Measurements from ENCODE around the gene IL36RN.
"Not testable (repeated sequence)": the region's sequence is repeated elsewhere in the genome, so short reads cannot be mapped to it uniquely, and the experiment has no call there.

The IL36RN gene

DNA sequence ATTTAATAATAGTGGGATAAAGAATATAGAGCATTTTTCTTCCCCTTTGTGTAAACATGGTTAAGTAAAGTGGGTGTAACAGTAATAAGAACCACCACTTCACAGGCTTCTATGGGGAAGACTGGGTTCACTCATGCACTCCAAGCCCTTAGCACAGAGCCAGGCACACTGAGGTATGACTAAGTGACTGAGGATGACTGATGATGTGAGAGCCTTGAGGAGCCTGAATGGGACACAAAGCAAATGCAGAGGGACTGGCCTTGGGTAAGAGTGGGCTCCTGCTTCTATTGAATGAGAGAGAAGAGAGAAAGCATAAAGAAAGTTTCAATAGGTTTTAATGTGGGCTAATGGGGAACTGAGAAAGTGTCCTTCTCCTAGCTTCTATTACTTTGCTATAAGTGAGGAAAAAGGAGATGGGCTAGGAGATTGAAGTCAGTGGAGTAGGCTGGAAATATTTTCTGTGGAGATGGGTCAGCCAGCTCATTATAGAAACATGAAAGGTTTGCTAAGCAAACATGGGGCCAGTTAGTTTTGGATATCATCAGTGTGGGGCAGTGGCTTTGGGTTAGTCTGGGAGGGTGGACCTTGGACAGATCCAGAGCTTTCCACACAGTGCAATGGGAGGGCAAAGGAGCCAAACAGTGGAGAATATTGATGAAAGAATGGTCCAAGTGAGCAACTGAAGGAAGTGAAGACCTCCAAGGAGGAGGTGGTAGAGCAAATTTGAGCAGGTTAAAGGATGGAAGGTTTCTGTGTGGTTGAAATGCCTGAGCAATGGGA is 29.4 kb downstream of the IL36RN start:
- FAIRE-seq (no peak), DNase-seq (ENCODE audit: insufficient read length, low spot score) (no peak)
- TF ChIP-seq SPI1 (IDR thresholded peaks at IDR 0.05; ENCODE audit: low read depth, low read length) (peak; percentile 52; the same call in 1 of the 2 replicates), POU2F2 (IDR thresholded peaks at IDR 0.05; ENCODE audit: low read depth, low read length) (no peak)

DNA sequence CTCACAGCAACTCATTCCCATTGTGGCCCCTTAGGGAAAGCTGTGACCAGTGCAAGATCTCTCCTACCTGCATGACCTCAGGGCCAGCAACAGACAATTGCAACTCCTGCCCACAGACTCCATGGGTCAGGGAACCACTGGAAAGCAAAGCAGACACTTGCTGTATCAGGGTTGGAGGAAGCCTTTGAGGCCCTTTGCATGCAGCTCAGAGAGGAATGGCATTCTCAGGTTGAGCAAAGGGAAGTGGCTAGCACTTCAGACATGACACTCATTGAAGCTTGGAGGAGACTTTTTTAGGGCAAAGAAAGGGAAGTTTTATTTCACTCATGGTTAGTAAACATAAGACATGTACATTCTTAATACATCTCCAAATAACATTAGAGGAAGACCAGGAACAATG is 30.9 kb downstream of the IL36RN start:
- TF ChIP-seq POLR2A (IDR thresholded peaks at IDR 0.05; ENCODE audit: low read depth, low read length) (no peak; the same call in 1 of the 2 replicates), POLR2AphosphoS5 (IDR thresholded peaks at IDR 0.05; ENCODE audit: low read depth, low read length) (0 out of 2 replicates have a peak, but pooled peaks have one; percentile 26), SPI1 (IDR thresholded peaks at IDR 0.05; ENCODE audit: low read depth, low read length) (0 out of 2 replicates have a peak, but pooled peaks have one; percentile 3)
- no peak for FAIRE-seq
- DNase-seq (ENCODE audit: insufficient read length, low spot score), result no peak

DNA sequence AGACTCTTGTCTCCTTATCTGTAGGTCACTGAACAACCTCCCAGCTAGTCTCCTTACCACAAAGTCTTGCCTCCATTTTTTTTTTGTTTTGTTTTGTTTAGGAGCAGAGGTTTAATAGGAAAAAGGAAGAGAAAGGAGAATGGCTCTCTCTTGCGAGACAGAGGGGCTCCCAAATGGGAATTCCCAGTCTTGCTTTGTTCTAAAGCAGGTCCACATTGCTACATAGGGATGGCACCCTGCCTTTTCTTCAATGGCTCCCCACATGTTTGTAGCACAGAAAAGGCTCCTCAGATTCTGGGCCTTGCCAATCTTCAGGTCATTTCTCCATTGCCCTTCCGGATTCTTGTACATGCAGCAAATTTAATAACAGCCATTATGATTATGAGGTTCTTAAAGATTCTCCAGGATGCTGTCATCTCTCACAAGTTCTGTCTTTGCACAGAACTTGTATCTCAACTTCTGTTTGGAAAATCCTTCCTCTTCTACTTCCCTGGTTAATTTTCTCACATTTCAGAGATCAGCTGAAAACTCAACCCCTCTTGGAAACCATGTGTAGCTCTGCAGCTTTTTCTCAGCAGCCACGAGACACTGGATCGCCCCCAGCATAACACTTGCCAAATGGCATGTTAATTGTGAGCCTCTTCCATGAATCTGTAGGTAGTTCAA is 32.4 kb downstream of the IL36RN start:
- no peak for DNase-seq (ENCODE audit: insufficient read length, low spot score)
- TF ChIP-seq POLR2AphosphoS5 (IDR thresholded peaks at IDR 0.05; ENCODE audit: low read depth, low read length) (no peak), POU2F2 (IDR thresholded peaks at IDR 0.05; ENCODE audit: low read depth, low read length) (no peak), SPI1 (IDR thresholded peaks at IDR 0.05; ENCODE audit: low read depth, low read length) (no peak), POLR2A (IDR thresholded peaks at IDR 0.05; ENCODE audit: low read depth, low read length) (no peak), TAF1 (IDR thresholded peaks at IDR 0.05; ENCODE audit: low read depth, low read length) (no peak), PAX5 (IDR thresholded peaks at IDR 0.05; ENCODE audit: insufficient read depth, low read length, severe bottlenecking) (no peak)
- no peak for FAIRE-seq

DNA sequence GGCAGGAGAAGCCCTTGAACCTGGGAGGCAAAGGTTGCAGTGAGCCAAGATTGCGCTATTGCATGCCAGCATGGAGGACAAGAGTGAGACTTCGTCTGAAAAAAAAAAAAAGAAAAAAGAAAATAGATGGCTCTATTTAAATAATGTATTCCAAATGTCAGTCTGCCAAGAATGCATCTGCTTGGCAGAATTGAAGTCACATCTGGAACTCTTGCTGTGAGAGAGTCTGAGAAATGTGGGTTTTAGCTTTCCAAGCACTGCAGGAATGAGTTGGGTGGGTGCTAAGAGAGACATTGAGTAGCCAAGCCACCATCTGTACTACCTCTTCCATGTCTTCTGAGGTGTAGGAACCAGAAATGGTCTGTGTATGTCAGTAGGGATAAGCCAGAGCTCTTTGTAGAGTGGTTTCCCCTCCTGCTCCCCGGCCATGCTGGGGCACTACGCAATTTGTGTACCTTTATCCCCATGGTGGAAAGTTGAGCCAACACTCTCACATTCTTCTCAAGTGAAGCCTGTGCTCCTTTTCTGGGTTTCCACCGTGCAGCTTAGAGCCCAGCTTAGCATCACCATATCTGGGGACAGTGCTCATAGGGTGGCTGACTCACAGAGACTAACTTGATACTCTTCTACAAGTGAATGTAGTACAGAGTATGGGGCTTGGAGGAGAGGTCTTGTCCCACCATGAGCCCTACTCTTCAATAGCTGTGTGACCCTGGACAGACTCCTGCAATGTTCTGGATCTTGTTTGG is 34.0 kb downstream of the IL36RN start:
- no peak for DNase-seq (ENCODE audit: insufficient read length, low spot score)
- TF ChIP-seq SPI1 (IDR thresholded peaks at IDR 0.05; ENCODE audit: low read depth, low read length) (no peak), POU2F2 (IDR thresholded peaks at IDR 0.05; ENCODE audit: low read depth, low read length) (no peak), PAX5 (IDR thresholded peaks at IDR 0.05; ENCODE audit: insufficient read depth, low read length, severe bottlenecking) (no peak)
- no peak for FAIRE-seq

DNA sequence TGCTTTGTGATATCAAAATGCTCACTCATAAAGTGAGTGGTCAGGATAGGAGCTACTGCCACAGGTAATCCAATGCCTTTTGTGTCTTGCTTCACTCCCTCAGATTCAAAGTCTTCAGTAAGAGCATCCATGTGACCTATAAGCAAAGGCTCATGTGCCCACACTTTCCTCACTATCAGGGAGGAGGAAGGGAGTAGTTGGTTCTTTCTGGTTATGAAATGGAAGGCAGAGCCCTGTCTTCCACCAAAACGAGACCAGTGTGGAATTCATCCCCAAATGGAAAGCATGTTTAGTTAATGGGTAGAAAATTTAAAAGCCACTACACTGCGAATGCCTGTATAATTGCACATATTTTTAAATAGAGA is 34.6 kb downstream of the IL36RN start:
- TF ChIP-seq POLR2AphosphoS5 (IDR thresholded peaks at IDR 0.05; ENCODE audit: low read depth, low read length), result no peak
- TF ChIP-seq POU2F2 (IDR thresholded peaks at IDR 0.05; ENCODE audit: low read depth, low read length), result no peak
- no peak for TF ChIP-seq PAX5 (IDR thresholded peaks at IDR 0.05; ENCODE audit: insufficient read depth, low read length, severe bottlenecking)
- TF ChIP-seq POLR2A (IDR thresholded peaks at IDR 0.05; ENCODE audit: low read depth, low read length), result no peak
- no peak for TF ChIP-seq SPI1 (IDR thresholded peaks at IDR 0.05; ENCODE audit: low read depth, low read length)
- no peak for TF ChIP-seq TAF1 (IDR thresholded peaks at IDR 0.05; ENCODE audit: low read depth, low read length)
- DNase-seq (ENCODE audit: insufficient read length, low spot score) (no peak), FAIRE-seq (no peak)

DNA sequence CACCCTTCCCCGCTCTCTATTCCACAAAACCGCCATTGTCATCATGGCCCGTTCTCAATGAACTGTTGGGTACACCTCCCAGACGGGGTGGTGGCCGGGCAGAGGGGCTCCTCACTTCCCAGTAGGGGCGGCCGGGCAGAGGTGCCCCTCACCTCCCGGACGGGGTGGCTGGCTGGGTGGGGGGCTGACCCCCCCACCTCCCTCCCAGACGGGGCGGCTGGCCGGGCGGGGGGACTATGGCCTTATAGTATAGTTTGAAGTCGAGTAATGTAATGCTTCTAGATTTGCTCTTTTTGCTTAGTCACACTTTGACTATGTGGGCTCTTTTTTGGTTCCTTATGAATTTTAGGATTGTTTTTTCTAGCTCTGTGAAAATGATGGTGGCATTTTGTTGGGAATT is 37.3 kb downstream of the IL36RN start:
- DNase-seq (ENCODE audit: insufficient read length, low spot score); FAIRE-seq: not testable (repeated sequence)

DNA sequence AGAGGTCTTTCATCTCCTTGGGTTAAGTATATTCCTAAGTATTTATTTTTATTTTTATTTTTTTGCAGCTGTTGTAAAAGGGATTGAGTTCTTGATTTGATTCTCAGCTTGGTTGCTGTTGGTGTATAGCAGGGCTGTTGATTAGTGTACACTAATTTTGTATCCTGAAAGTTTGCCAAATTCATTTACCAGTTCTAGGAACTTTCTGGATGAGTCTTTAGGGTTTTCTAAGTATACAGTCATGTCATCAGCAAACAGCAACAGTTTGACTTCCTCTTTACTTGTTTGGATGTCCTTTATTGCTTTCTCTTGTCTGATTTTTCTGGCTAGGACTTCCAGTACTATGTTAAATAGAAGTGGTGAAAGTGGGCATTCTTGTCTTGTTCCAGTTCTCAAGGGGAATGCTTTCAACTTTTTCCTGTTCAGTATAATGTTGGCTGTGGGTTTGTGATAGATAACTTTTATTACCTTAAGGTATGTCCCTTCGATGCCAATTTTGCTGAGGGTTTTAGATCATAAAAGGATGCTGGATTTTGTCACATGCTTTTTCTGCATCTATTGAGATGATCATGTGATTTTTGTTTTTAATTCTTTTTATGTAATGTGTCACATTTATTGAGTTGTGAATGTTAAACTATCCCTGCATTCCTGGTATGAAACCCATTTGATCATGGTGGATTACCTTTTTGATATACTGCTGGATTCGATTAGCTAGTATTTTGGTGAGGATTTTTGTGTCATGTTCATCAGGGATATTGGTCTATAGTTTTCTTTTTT is 38.0 kb downstream of the IL36RN start:
- not testable (repeated sequence) for FAIRE-seq; DNase-seq (ENCODE audit: insufficient read length, low spot score)

DNA sequence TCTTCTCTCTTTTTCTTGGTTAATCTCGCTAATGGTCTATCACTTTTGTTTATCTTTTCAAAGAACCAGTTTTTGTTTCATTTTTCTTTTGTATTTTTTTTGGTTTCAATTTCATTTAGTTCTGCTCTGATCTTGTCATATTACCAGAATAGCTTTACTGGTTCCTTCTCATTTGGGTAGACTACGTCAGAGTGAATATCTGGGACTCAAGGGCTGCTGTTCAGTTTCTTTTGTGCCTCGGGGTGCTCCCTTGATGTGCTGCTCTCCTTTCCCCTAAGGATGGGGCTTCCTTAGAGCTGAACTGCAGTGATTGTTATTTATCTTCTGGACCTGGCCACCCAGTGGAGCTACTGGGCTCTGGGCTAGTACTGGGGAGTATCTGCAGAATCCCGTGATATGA is 39.0 kb downstream of the IL36RN start:
- FAIRE-seq, result no peak
- no peak for DNase-seq (ENCODE audit: insufficient read length, low spot score)
- no peak for TF ChIP-seq POLR2AphosphoS5 (IDR thresholded peaks at IDR 0.05; ENCODE audit: low read depth, low read length)
- no peak for TF ChIP-seq POU2F2 (IDR thresholded peaks at IDR 0.05; ENCODE audit: low read depth, low read length)
- TF ChIP-seq POLR2A (IDR thresholded peaks at IDR 0.05; ENCODE audit: low read depth, low read length), result no peak
- no peak for TF ChIP-seq SPI1 (IDR thresholded peaks at IDR 0.05; ENCODE audit: low read depth, low read length)
- no peak for TF ChIP-seq TAF1 (IDR thresholded peaks at IDR 0.05; ENCODE audit: low read depth, low read length)
- TF ChIP-seq PAX5 (IDR thresholded peaks at IDR 0.05; ENCODE audit: insufficient read depth, low read length, severe bottlenecking), result no peak

DNA sequence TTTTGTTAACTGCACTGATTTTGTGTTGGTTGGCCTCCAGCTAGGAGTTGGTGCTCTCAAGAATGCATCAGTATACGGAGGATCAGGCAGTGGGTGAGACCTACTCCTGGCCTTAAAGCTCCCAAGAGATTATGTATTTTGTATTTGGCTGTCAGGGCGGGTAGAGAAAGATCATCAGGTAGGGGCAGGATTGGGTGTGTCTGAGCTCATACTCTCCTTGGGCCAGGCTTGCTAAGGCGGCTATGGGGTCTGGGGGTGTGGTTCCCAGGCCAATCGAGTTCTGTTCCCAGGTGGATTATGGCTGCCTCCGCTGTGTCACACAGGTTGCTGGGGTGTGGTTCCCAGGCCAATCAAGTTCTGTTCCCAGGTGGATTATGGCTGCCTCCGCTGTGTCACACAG is 39.5 kb downstream of the IL36RN start:
- no peak for FAIRE-seq
- TF ChIP-seq POU2F2 (IDR thresholded peaks at IDR 0.05; ENCODE audit: low read depth, low read length) (no peak), POLR2AphosphoS5 (IDR thresholded peaks at IDR 0.05; ENCODE audit: low read depth, low read length) (no peak), TAF1 (IDR thresholded peaks at IDR 0.05; ENCODE audit: low read depth, low read length) (no peak), SPI1 (IDR thresholded peaks at IDR 0.05; ENCODE audit: low read depth, low read length) (no peak), POLR2A (IDR thresholded peaks at IDR 0.05; ENCODE audit: low read depth, low read length) (no peak), PAX5 (IDR thresholded peaks at IDR 0.05; ENCODE audit: insufficient read depth, low read length, severe bottlenecking) (no peak)

DNA sequence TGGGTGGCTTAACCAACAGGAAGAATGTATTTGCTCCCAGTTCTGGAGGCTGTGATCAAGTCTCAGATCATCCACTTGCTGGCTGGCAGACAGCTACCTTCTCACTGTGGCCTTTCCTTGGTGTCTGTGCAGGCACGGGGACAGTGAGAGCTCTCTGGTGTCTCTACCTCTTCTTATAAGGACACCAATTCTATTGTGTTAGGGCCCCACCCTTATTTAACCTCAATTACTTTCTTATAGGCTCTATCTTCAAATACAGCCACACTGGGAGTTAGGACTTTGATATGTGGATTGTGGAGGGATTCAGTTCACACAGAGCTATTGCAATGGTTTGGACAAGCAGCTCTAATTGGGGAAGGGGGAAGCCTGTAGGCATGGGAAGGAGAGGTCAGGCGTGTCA is 43.1 kb downstream of the IL36RN start:
- TF ChIP-seq POLR2A (IDR thresholded peaks at IDR 0.05; ENCODE audit: low read depth, low read length) (no peak), POU2F2 (IDR thresholded peaks at IDR 0.05; ENCODE audit: low read depth, low read length) (no peak), POLR2AphosphoS5 (IDR thresholded peaks at IDR 0.05; ENCODE audit: low read depth, low read length) (no peak), SPI1 (IDR thresholded peaks at IDR 0.05; ENCODE audit: low read depth, low read length) (no peak), TAF1 (IDR thresholded peaks at IDR 0.05; ENCODE audit: low read depth, low read length) (no peak), PAX5 (IDR thresholded peaks at IDR 0.05; ENCODE audit: insufficient read depth, low read length, severe bottlenecking) (no peak)
- FAIRE-seq (no peak), DNase-seq (ENCODE audit: insufficient read length, low spot score) (no peak)

More for the DNA sequence above, 39.5 kb downstream of the IL36RN start:
- no peak for DNase-seq (ENCODE audit: insufficient read length, low spot score)

Data from GM12891 (cell line).